GM10847 (cell line): ENCODE measurements around the gene SOS2.

ENCODE experiments used
- POLR2A ChIP-seq: IDR thresholded peaks from 2 replicates; pipeline ENCODE4 v1.6.1; 2011; ENCODE audit not compliant: insufficient read length; ENCODE audit errors: extremely low read depth

SOS2 gene

GRCh38 chr14:50109342-50109741 is 122.0 kb downstream of the SOS2 start:
- TF ChIP-seq POLR2A = no peak

DNA sequence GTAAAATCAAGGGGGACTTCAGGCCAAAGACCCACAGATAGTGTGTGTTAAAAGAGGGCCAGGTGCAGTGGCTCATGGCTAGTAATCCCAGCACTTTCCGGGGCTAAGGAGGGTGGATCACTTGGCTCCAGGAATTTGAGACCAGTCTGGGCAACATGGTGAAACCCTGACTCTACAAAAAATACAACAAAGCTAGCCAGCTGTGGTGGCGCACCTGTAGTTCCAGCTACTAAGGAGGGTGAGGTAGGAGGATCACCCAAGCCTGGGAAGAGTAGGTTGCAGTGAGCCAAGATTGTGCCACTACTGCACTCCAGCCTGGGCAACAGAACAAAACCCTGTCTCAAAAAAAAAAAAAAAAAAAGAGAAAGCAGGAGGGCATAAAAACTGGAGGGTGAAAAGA is 123.5 kb downstream of the SOS2 start:
- no peak for TF ChIP-seq POLR2A

DNA sequence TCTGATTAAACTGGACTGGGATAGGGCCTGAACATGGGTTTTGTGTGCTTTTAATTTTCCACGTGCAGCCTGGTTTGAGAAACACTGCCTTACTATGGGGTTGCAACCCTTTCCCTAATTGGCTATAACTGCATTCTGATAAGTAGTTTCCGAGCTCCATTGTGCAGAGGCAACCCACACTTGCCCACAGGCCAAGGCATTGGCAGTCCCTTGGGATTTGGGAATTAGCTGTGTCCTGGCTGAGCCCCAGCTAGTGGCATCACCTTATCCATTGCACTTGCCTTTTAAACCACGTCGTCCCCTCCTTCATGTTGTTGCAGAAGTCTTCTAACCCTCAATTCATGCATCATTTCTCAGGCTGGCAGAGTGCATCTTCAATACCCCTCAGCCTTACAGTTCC is 125.2 kb downstream of the SOS2 start:
- no peak for TF ChIP-seq POLR2A

DNA sequence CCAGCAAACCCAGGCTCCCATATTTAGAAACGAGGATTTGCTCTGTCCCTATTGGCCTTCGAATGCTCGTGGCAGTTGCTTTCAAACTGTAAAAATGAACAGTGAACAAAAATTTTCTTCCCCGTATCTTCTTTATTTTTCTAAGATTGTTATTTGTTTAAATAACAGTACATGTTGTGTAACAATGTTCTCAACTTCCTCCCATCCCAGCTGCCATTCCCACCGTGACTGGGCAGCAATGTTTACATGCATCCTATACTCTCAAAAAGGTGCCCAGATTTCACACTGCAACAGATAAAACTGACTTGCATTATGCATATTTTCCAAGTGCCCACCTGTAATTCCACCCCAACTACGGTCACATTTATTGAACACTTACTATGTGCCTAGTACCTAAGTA is 127.8 kb downstream of the SOS2 start:
- no peak for TF ChIP-seq POLR2A

GRCh38 chr14:50101417-50101816 is 130.0 kb downstream of the SOS2 start:
- no peak for TF ChIP-seq POLR2A

DNA sequence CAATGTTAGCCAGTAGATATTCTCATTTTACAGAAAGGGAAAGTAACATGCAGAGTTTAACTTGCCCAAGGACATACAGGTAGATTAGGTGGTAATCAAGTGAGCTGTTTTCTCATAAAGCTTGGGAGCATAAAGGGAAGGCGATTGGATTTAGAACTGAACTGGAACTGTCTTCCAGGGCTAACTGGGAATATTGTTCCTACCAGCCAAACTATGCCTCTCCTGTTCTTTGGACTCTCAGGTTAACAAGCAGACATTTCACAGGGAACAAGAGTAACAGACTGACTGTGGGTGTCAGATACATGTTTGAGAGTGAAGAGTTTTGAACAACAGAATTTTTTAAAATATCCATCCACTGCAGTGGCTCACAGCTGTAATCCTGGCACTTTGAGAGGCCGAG is 130.6 kb downstream of the SOS2 start:
- no peak for TF ChIP-seq POLR2A

DNA sequence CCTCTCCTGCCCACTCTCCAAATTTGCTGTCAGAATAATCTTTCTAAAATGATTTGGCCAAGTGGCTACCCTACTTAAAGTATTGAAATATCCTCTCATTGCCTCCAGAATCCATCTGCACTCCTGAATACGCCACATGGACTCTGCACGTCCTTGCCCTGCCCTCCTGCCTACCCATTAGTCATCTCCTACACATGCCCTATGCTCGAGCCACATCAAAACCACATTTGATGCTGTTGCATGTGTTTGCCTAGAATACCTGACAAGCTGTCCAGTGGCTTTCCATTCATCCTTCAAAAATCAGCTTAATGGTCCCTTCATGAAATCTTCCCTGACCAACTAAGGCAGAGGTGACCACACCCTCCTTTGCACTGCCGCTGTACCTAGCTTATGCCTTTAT is 132.0 kb downstream of the SOS2 start:
- TF ChIP-seq POLR2A = no peak

DNA sequence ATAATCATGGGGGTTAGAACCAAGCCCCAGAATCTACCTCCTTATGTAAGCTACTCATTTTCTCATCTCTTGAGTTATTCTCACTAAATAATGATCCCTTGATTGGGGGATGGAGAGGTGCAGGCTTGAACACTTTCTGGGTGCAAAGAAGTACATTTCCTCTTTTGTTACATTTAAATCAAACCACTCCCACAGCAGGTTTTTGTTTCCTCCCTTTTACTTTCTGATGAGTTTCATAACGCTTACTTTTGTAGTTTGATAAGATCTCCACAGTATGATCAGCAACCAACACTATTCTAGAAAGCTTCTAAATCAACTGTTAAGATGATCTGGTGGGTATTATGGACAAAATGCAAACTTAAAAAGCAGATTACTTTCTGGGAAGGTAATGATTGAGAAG is 135.5 kb downstream of the SOS2 start:
- no peak for TF ChIP-seq POLR2A

DNA sequence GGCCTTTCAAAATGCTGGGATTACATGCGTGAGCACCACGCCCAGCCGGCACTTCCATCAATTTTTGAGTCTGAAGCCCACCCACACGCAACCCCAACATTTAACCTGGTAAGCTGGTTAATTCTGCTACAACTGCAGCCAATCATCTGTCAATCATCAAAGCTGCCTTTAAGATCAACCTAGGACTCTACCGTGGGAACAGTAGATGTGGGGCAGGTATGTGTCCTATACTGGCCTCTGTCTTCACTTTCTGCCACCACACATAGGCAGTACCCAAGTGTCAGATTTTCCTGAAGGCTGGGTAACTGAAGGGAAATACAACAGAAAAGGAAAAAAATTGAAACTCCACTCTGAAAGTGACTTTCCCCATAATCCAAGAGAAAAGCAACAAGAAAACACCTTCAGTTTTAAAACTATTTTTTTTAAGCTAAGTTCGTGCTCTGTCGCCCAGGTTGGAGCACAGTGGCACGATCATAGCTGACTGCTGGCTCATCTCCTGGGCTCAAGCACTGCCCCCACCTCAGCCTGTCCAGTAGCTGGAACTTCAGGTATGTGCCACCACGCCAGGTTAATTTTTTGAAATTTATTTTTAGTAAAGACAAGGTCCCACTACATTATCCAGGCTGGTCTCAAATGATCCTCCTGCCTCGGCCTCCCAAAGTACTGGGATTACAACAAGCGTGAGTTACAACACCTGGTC is 137.2 kb downstream of the SOS2 start:
- no peak for TF ChIP-seq POLR2A

DNA sequence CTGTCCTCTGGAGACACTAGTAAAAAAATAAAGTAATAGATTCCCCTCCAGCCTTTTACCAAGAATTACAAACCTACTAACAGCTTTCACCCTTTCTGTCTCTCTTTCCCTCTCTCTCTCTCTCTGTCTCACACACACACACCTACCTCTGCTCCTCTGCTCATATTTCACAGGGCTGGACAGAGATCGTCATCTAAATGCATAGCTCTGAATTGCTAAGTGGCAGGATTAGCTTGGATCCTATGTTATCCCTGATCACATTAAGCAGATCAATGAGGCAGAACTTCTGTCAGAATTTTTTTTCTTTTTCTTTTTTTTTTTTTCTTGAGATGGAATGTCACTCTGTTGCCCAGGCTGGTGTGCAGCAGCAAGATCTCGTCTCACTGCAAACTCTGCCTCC is 137.9 kb downstream of the SOS2 start:
- TF ChIP-seq POLR2A = no peak

DNA sequence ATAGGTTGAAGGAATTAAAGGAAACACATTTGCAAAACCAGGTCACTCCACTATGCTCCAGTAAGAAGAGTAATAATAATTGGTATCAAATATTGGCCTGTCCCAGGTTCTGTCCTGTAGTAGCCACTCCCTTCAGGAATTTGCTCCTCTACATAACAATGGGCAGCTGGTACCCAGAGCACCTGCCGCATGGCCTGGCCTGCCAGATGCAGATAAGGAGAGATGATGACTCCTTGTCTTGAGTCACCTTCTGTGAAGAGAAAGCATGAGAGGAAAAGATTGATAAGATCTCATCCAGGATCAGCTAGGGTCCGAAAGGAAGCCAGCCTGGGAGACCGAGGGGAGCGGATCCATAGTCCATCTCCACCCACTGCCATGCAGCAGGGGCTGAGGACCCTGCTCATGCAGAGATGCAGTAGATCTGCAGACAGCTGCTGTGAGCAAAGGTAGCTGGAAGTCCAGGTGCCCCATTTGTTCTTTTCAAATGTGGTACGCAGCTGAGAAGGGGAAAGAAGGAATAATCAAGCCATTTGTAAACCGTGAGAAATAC is 139.3 kb downstream of the SOS2 start:
- no peak for TF ChIP-seq POLR2A

- no peak for TF ChIP-seq POLR2A
Observed at GRCh38 chr14:50091240-50091913, 140.0 kb downstream of the SOS2 start.

DNA sequence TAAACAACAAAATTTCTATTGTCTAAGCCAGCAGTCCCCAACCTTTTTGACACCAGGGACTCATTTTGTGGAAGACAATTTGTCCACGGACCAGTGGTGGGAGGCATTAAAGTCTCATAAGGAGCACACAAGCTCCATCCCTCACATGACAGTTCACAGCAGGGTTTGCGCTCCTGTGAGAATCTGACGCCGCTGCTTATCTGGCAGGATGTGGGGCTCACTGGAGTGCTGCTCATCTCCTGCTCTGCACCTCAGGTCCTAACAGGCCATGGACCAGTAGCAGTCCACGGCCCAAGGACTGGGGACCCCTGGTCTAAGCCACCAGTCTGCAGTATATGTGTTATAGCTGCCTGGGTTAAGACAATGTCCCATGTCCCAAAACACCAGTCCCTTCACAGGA is 142.2 kb downstream of the SOS2 start:
- TF ChIP-seq POLR2A = no peak

GRCh38 chr14:50088731-50089130 is 142.6 kb downstream of the SOS2 start:
- no peak for TF ChIP-seq POLR2A

GRCh38 chr14:50088117-50088515 is 143.3 kb downstream of the SOS2 start:
- TF ChIP-seq POLR2A = no peak

GRCh38 chr14:50087341-50088116 is 143.8 kb downstream of the SOS2 start:
- no peak for TF ChIP-seq POLR2A
